PC-9 (cell line): ENCODE results near the gene HDAC5. TPM values are rescaled to one million over a fixed set of nuclear protein-coding genes. Genes with fewer than 3 reads are reported as not detected.

Experiments
- BruUV-seq: library from RNA; stranded (reverse); fragments of 400-500 nt; replicated peaks from 2 replicates; lab custom pipeline; 2021; lab: Mats Ljungman, UMichigan
- CTCF ChIA-PET: fragments of 300-600 bp; sonication (Branson Sonifier 250); formaldehyde crosslinking; loops from one replicate; lab custom pipeline; 2022; ENCODE audit warnings: antibody characterized with exemption; lab: Charles Lee
- POLR2A ChIA-PET: fragments of 300-600 bp; sonication (Branson Sonifier 250); formaldehyde crosslinking; loops from one replicate; lab custom pipeline; 2022; ENCODE audit warnings: antibody characterized with exemption; ENCODE audit not compliant: unreplicated experiment; lab: Charles Lee
- DNase-seq, 2 experiments: peaks; one replicate each; pipeline versions ENCODE4 v3.0.0 to v3.0.0-alpha.2; 2015 to 2022; ENCODE audit warnings: mixed read lengths in 1 of 2
- H2AFZ ChIP-seq: fragments of 200-600 bp; sonication (generic); 2 replicates; pipeline ENCODE4 v1.8.1; 2017; ENCODE audit warnings: antibody characterized with exemption
- H3F3A ChIP-seq: fragments of 200-600 bp; sonication (generic); 2 replicates; pipeline ENCODE4 v1.8.1; 2017; ENCODE audit warnings: antibody characterized with exemption, mild to moderate bottlenecking, low read depth; ENCODE audit not compliant: insufficient read depth
- H3K27ac ChIP-seq: fragments of 200-600 bp; sonication (generic); 2 replicates; pipeline ENCODE4 v1.6.1; 2016; ENCODE audit warnings: mixed run types
- H3K27me3 ChIP-seq: fragments of 200-600 bp; sonication (generic); 2 replicates; pipeline ENCODE4 v1.6.1; 2016; ENCODE audit warnings: low read depth, mixed run types; ENCODE audit not compliant: insufficient read depth
- H3K36me3 ChIP-seq: fragments of 200-600 bp; sonication (generic); 2 replicates; pipeline ENCODE4 v1.6.1; 2016; ENCODE audit warnings: low read depth, mixed run types
- H3K4me1 ChIP-seq: fragments of 200-600 bp; sonication (generic); replicated peaks from 2 replicates; pipeline ENCODE4 v1.6.1; 2016; ENCODE audit warnings: mixed run types; ENCODE audit not compliant: insufficient read depth
- H3K4me2 ChIP-seq: fragments of 200-600 bp; sonication (generic); 2 replicates; pipeline ENCODE4 v1.6.1; 2017; ENCODE audit warnings: mixed run types
- H3K4me3 ChIP-seq: fragments of 200-600 bp; sonication (generic); 2 replicates; pipeline ENCODE4 v1.6.1; 2016; ENCODE audit warnings: mixed run types
- H3K79me2 ChIP-seq: fragments of 200-600 bp; sonication (generic); 2 replicates; pipeline ENCODE4 v1.6.1; 2017; ENCODE audit warnings: low read depth, mixed run types
- H3K9me2 ChIP-seq: fragments of 200-600 bp; sonication (generic); 2 replicates; pipeline ENCODE4 v1.8.1; 2017; ENCODE audit warnings: mild to moderate bottlenecking; ENCODE audit not compliant: insufficient read depth
- H3K9me3 ChIP-seq: fragments of 200-600 bp; sonication (generic); 2 replicates; pipeline ENCODE4 v1.8.1; 2016; ENCODE audit warnings: low read depth; ENCODE audit not compliant: insufficient read depth
- H4K20me1 ChIP-seq: fragments of 200-600 bp; sonication (generic); 2 replicates; pipeline ENCODE4 v1.8.1; 2017; ENCODE audit not compliant: insufficient read depth
- EZH2 ChIP-seq: fragments of 200-600 bp; sonication (generic); IDR thresholded peaks from 2 replicates; pipeline ENCODE4 v1.8.0; 2017; ENCODE audit warnings: antibody characterized with exemption, low read depth
- intact Hi-C: fragments of 100-400 bp; cut with micrococcal nuclease; formaldehyde crosslinking; loops from one replicate; pipeline ENCODE4 v1.10.0; 2022; ENCODE audit not compliant: unreplicated experiment
- total RNA-seq: library from RNA; stranded (reverse); gene quantifications from 2 replicates; pipeline ENCODE4 v1.2.3, GENCODE V29; 2021
- TF ChIP-seq, protein P1 (sequence below): fragments of 200-600 bp; sonication (generic); conservative IDR thresholded peaks from 2 replicates; pipeline ENCODE4 v1.6.1; 2017; ENCODE audit warnings: mixed run types, antibody characterized with exemption, mild to moderate bottlenecking, moderate library complexity

The HDAC5 gene
- total RNA-seq, 1 experiment from 2014 or later, result 24.0 TPM

GRCh38 chr17:44061446-44061845 is 62.0 kb downstream of the HDAC5 start:
- Histone ChIP-seq H3K4me1 (peaks cover 12% of the 10 kb centered on the region; the same call in 1 of the 2 replicates), H2AFZ (no peak overlapping the region), H3K9me2 (no peaks in the 10 kb centered on the region), H3K4me2 (no peak overlapping the region), H3K79me2 (peaks cover 94% of the 10 kb centered on the region), H3F3A (peaks cover 52% of the 10 kb centered on the region; the same call in 1 of the 2 replicates), H3K36me3 (peaks cover 37% of the 10 kb centered on the region), H3K9me3 (no peaks in the 10 kb centered on the region), H3K4me3 (no peak overlapping the region), H4K20me1 (peaks cover 56% of the 10 kb centered on the region), H3K27ac (no peak overlapping the region), H3K27me3 (no peaks in the 10 kb centered on the region)
- intact Hi-C loops, result no loop called here
- no TSS peak for BruUV-seq
- ChIA-PET CTCF (interaction anchor here (0.6 to 1.6 kb wide), 5 partner anchors 23 to 671 kb away, joined by 3 to 8 read pairs (median 4); no protein-coding TSS in a partner anchor), POLR2A (interaction anchor here (0.6 kb wide), 1 partner anchor 386 kb away, joined by 7 read pairs; no protein-coding TSS in a partner anchor)
- DNase-seq, result no peak
- no peak for TF ChIP-seq EZH2
- TF ChIP-seq, protein P1, sequence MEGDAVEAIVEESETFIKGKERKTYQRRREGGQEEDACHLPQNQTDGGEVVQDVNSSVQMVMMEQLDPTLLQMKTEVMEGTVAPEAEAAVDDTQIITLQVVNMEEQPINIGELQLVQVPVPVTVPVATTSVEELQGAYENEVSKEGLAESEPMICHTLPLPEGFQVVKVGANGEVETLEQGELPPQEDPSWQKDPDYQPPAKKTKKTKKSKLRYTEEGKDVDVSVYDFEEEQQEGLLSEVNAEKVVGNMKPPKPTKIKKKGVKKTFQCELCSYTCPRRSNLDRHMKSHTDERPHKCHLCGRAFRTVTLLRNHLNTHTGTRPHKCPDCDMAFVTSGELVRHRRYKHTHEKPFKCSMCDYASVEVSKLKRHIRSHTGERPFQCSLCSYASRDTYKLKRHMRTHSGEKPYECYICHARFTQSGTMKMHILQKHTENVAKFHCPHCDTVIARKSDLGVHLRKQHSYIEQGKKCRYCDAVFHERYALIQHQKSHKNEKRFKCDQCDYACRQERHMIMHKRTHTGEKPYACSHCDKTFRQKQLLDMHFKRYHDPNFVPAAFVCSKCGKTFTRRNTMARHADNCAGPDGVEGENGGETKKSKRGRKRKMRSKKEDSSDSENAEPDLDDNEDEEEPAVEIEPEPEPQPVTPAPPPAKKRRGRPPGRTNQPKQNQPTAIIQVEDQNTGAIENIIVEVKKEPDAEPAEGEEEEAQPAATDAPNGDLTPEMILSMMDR, result no peak

GRCh38 chr17:44059101-44059892 is 64.1 kb downstream of the HDAC5 start:
- no TSS peak for BruUV-seq
- H3K4me1 ChIP-seq, result peaks cover 5% of the 10 kb centered on the region; the same call in 1 of the 2 replicates
- no peak overlapping the region for H3K27ac ChIP-seq
- ChIA-PET CTCF (interaction anchor here (0.5 kb wide), 1 partner anchor 578 kb away, joined by 4 read pairs; no protein-coding TSS in a partner anchor), POLR2A (no interaction called here)
- H3K36me3 ChIP-seq, result peaks cover 42% of the 10 kb centered on the region
- no peaks in the 10 kb centered on the region for H3K27me3 ChIP-seq
- DNase-seq, result no peak
- peaks cover 42% of the 10 kb centered on the region for H3F3A ChIP-seq
- no peaks in the 10 kb centered on the region for H3K9me3 ChIP-seq
- H3K4me3 ChIP-seq, result no peak overlapping the region
- TF ChIP-seq, protein P1, result no peak
- peaks cover 66% of the 10 kb centered on the region for H4K20me1 ChIP-seq
- H2AFZ ChIP-seq, result no peak overlapping the region
- no peaks in the 10 kb centered on the region for H3K9me2 ChIP-seq
- no peak overlapping the region for H3K4me2 ChIP-seq
- peaks cover 91% of the 10 kb centered on the region for H3K79me2 ChIP-seq
- intact Hi-C loops, result no loop called here

GRCh38 chr17:44053125-44053872 is 70.1 kb downstream of the HDAC5 start:
- Histone ChIP-seq H2AFZ (no peak overlapping the region), H4K20me1 (peaks cover 58% of the 10 kb centered on the region), H3F3A (peaks cover 14% of the 10 kb centered on the region), H3K4me2 (no peak overlapping the region), H3K36me3 (peaks cover 37% of the 10 kb centered on the region), H3K27ac (no peak overlapping the region), H3K9me2 (no peaks in the 10 kb centered on the region), H3K4me3 (no peak overlapping the region), H3K27me3 (no peaks in the 10 kb centered on the region), H3K4me1 (no peaks in the 10 kb centered on the region), H3K79me2 (peaks cover 76% of the 10 kb centered on the region), H3K9me3 (no peaks in the 10 kb centered on the region)
- no peak for DNase-seq
- intact Hi-C loops, result no loop called here
- ChIA-PET POLR2A (interaction anchor here (0.7 kb wide), 1 partner anchor 13 kb away, joined by 17 read pairs; no protein-coding TSS in a partner anchor), CTCF (no interaction called here)
- TF ChIP-seq EZH2, result no peak
- BruUV-seq, result no TSS peak
